Lower lobe of right lung (tissue), 2 donors: ENCODE results near the gene ADGRE2. TPM values are rescaled to one million over a fixed set of nuclear protein-coding genes. Genes with fewer than 3 reads are reported as not detected.
"Not testable (repeated sequence)": the region's sequence is repeated elsewhere in the genome, so short reads cannot be mapped to it uniquely, and the experiment has no call there.

ENCODE experiments used
- ATAC-seq, 2 donors: fragments of 200-7000 bp; cut with Tn5 transposase; one replicate each; pipeline ENCODE4 v1.9.1; 2020 to 2022; ENCODE audit warnings: mild to moderate bottlenecking in 2 of 2, moderate library complexity in 2 of 2
- DNase-seq: peaks from one replicate; pipeline ENCODE4 v3.0.0-alpha.2; 2020
- H3K27ac ChIP-seq: fragments of 200-600 bp; one replicate; pipeline ENCODE4 v1.8.0; 2022
- H3K27me3 ChIP-seq: fragments of 200-600 bp; one replicate; pipeline ENCODE4 v1.8.0; 2022; ENCODE audit warnings: low read depth
- H3K36me3 ChIP-seq: fragments of 200-600 bp; one replicate; pipeline ENCODE4 v1.8.0; 2022; ENCODE audit warnings: mild to moderate bottlenecking
- H3K4me1 ChIP-seq: fragments of 200-600 bp; one replicate; pipeline ENCODE4 v1.8.0; 2022
- H3K4me3 ChIP-seq: fragments of 200-600 bp; one replicate; pipeline ENCODE4 v1.8.0; 2022; ENCODE audit warnings: mild to moderate bottlenecking
- H3K9me3 ChIP-seq: fragments of 200-600 bp; one replicate; pipeline ENCODE4 v1.8.0; 2022
- CTCF ChIP-seq: fragments of 200-600 bp; IDR thresholded peaks from one replicate; pipeline ENCODE4 v1.8.0; 2022; ENCODE audit warnings: antibody characterized with exemption, mild to moderate bottlenecking
- intact Hi-C: fragments of 100-400 bp; cut with DNase I; formaldehyde crosslinking; loops from one replicate; pipeline ENCODE4 v1.11.0; 2022
- total RNA-seq: library from RNA; stranded (reverse); fragmentation: NEBNext Ultra II Directional; extraction: Animal tissue kit (Norgen Biotek cat#: 25700); gene quantifications from one replicate; pipeline ENCODE4 v1.2.1, GENCODE V29; 2021
- donor health status: DM: no; HTN: yes; CAD: no; lungs with severe emphysema.

The ADGRE2 gene
- total RNA-seq, 1 donor from 2014 or later: 19.9 TPM

- Histone ChIP-seq H3K27ac (no peak overlapping the region), H3K4me3 (no peak overlapping the region), H3K27me3 (peaks cover 4% of the 10 kb centered on the region), H3K36me3 (peaks cover 6% of the 10 kb centered on the region), H3K4me1 (no peaks in the 10 kb centered on the region), H3K9me3 (no peaks in the 10 kb centered on the region)
- intact Hi-C loops: no loop called here
- no peak for ATAC-seq
- DNase-seq: peak; percentile 8
- no peak for TF ChIP-seq CTCF
Measured at GRCh38 chr19:14767466-14767971, 10.8 kb downstream of the ADGRE2 start.

DNA sequence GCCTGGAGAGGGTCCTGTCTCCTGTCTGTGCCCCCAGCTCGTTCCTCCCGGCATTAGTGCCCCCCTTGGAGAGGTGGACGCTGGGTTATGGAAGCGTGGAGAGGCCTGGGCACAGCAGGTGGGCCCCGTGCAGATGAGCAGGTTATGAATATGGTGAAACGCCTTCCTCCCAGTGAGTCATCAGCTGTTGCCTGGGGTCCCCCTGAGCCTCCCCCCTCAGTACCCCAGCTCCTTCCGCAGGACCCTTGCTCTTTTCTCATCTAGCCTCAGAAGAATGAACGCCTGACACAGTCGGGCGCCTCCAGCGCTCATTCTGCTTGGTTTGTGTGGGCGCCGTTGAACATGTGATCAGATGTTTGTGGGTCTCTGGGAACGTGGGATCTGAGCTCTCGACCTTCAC, 12.5 kb downstream of the ADGRE2 start:
- H3K9me3 ChIP-seq, H3K36me3 ChIP-seq, H3K27me3 ChIP-seq, H3K4me3 ChIP-seq, H3K27ac ChIP-seq, intact Hi-C loops, H3K4me1 ChIP-seq: not testable (repeated sequence)
- DNase-seq: peak; percentile 1
- peak in 1 of 2 donors; percentile 14 for ATAC-seq

DNA sequence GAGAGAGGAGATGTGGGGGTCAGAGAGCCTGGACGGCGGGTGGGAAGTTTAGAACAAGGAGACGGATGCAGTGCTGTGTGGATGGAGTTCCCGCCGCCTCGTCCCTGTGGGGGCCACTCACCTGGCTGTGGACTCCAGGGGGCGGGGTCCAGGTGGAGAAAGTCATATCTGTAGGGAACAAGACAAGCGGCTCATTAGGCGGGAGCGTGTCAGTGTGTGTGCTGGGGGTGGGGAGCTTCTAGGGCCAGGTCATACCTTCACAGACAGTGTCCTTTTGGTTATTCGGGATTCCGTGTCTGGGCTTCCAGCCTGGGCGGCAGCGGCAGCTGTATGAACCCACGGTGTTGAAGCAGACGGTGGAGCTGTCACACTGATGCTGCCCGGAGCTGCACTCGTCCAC, 13.0 kb downstream of the ADGRE2 start:
- H3K27ac ChIP-seq, H3K9me3 ChIP-seq, H3K36me3 ChIP-seq, H3K4me1 ChIP-seq, intact Hi-C loops, H3K27me3 ChIP-seq, H3K4me3 ChIP-seq: not testable (repeated sequence)
- peak; percentile 45 to 50 for ATAC-seq
- peak; percentile 20 for DNase-seq

GRCh38 chr19:14764401-14764800, 14.0 kb downstream of the ADGRE2 start:
- Histone ChIP-seq H3K4me3 (no peak overlapping the region), H3K27ac (no peak overlapping the region), H3K27me3 (peaks cover 4% of the 10 kb centered on the region), H3K36me3 (peaks cover 6% of the 10 kb centered on the region), H3K9me3 (no peaks in the 10 kb centered on the region), H3K4me1 (no peaks in the 10 kb centered on the region)
- ATAC-seq (no peak), DNase-seq (peak; percentile 14)
- no peak for TF ChIP-seq CTCF
- intact Hi-C loops: no loop called here

GRCh38 chr19:14763497-14764145, 14.7 kb downstream of the ADGRE2 start:
- ATAC-seq: no peak
- Histone ChIP-seq H3K27me3 (peaks cover 4% of the 10 kb centered on the region), H3K9me3 (no peaks in the 10 kb centered on the region), H3K36me3 (peaks cover 6% of the 10 kb centered on the region), H3K4me1 (no peaks in the 10 kb centered on the region), H3K27ac (no peak overlapping the region), H3K4me3 (no peak overlapping the region)
- TF ChIP-seq CTCF: no peak
- DNase-seq: no peak
- intact Hi-C loops: no loop called here

DNA sequence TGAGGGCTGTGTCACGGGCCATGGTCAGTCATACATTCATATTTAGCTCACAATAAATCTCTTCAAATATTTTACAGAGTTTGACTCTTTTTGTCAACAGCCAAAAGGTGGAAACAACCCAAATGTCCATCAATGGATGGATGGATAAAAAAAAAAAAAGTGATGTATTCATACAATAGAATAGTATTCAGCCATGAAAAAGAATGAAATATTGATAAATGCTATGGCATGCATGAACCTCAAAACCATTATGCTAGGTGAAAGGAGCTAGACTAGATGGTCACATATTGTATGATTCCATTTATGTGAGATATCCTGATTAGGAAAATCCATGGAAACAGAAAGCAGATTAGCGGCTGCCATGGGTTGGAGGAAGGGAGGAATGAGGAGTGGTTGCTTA, 16.2 kb downstream of the ADGRE2 start:
- intact Hi-C loops: no loop called here
- no peaks in the 10 kb centered on the region for H3K4me1 ChIP-seq
- no peaks in the 10 kb centered on the region for H3K36me3 ChIP-seq
- ATAC-seq: no peak
- DNase-seq: no peak
- no peak overlapping the region for H3K4me3 ChIP-seq
- H3K27ac ChIP-seq: no peak overlapping the region
- H3K27me3 ChIP-seq: no peaks in the 10 kb centered on the region
- no peak for TF ChIP-seq CTCF
- no peaks in the 10 kb centered on the region for H3K9me3 ChIP-seq
